Skeletal muscle satellite cell (primary cell): ENCODE results near the gene TEAD4.

Source experiments
- H3K27me3 ChIP-seq: 2 replicates; pipeline ENCODE4 v1.7.0; 2013; ENCODE audit warnings: low read length; ENCODE audit not compliant: control insufficient read depth, insufficient read depth
- H3K36me3 ChIP-seq: 2 replicates; pipeline ENCODE4 v1.7.0; 2013; ENCODE audit warnings: mild to moderate bottlenecking, control low read depth, low read length; ENCODE audit not compliant: insufficient read depth
- H3K4me1 ChIP-seq: 2 replicates; pipeline ENCODE4 v1.7.0; 2013; ENCODE audit warnings: low read length; ENCODE audit not compliant: control insufficient read depth, insufficient read depth
- H3K4me2 ChIP-seq: 2 replicates; pipeline ENCODE4 v1.7.0; 2013; ENCODE audit warnings: mild to moderate bottlenecking, low read length
- H3K4me3 ChIP-seq: 2 replicates; pipeline ENCODE4 v1.7.0; 2013; ENCODE audit warnings: low read length
- H3K9ac ChIP-seq: 2 replicates; pipeline ENCODE4 v1.7.0; 2013; ENCODE audit warnings: mild to moderate bottlenecking, low read depth, low read length, moderate library complexity
- H3K9me3 ChIP-seq: replicated peaks from 2 replicates; pipeline ENCODE4 v1.7.0; 2013; ENCODE audit warnings: mild to moderate bottlenecking, control low read depth, low read length

The TEAD4 gene

GRCh38 chr12:3019005-3019680 lies 59.9 kb downstream of the TEAD4 start:
- Histone ChIP-seq H3K4me3 (no peak overlapping the region), H3K4me2 (no peak overlapping the region), H3K4me1 (peaks cover 11% of the 10 kb centered on the region), H3K27me3 (no peaks in the 10 kb centered on the region), H3K9me3 (no peaks in the 10 kb centered on the region), H3K36me3 (peaks cover 54% of the 10 kb centered on the region), H3K9ac (no peak overlapping the region)

GRCh38 chr12:3020399-3020798 lies 61.2 kb downstream of the TEAD4 start:
- Histone ChIP-seq H3K9ac (no peak overlapping the region), H3K4me1 (no peaks in the 10 kb centered on the region), H3K4me2 (no peak overlapping the region), H3K36me3 (peaks cover 50% of the 10 kb centered on the region), H3K9me3 (no peaks in the 10 kb centered on the region), H3K27me3 (no peaks in the 10 kb centered on the region), H3K4me3 (no peak overlapping the region)

GRCh38 chr12:3020850-3021435 lies 61.7 kb downstream of the TEAD4 start:
- Histone ChIP-seq H3K9me3 (no peaks in the 10 kb centered on the region), H3K4me1 (no peaks in the 10 kb centered on the region), H3K4me2 (no peak overlapping the region), H3K36me3 (peaks cover 54% of the 10 kb centered on the region), H3K27me3 (no peaks in the 10 kb centered on the region), H3K4me3 (no peak overlapping the region), H3K9ac (no peak overlapping the region)

GRCh38 chr12:3022411-3022810 lies 63.2 kb downstream of the TEAD4 start:
- H3K9me3 ChIP-seq = no peaks in the 10 kb centered on the region
- no peaks in the 10 kb centered on the region for H3K27me3 ChIP-seq
- H3K36me3 ChIP-seq = peaks cover 54% of the 10 kb centered on the region
- no peak overlapping the region for H3K4me3 ChIP-seq
- H3K4me1 ChIP-seq = no peaks in the 10 kb centered on the region
- H3K4me2 ChIP-seq = no peak overlapping the region
- no peak overlapping the region for H3K9ac ChIP-seq

- H3K36me3 ChIP-seq = peaks cover 54% of the 10 kb centered on the region
- no peaks in the 10 kb centered on the region for H3K9me3 ChIP-seq
- no peak overlapping the region for H3K9ac ChIP-seq
- no peak overlapping the region for H3K4me3 ChIP-seq
- H3K27me3 ChIP-seq = no peaks in the 10 kb centered on the region
- H3K4me2 ChIP-seq = no peak overlapping the region
- H3K4me1 ChIP-seq = no peaks in the 10 kb centered on the region
Observed at GRCh38 chr12:3022961-3023360, 63.8 kb downstream of the TEAD4 start.

- Histone ChIP-seq H3K4me2 (no peak overlapping the region), H3K36me3 (peaks cover 34% of the 10 kb centered on the region), H3K27me3 (no peaks in the 10 kb centered on the region), H3K9ac (no peak overlapping the region), H3K9me3 (no peaks in the 10 kb centered on the region), H3K4me1 (peaks cover 24% of the 10 kb centered on the region), H3K4me3 (no peak overlapping the region)
Observed at GRCh38 chr12:3028108-3028507, 68.9 kb downstream of the TEAD4 start.

GRCh38 chr12:3030821-3031429 lies 71.7 kb downstream of the TEAD4 start:
- H3K4me1 ChIP-seq = peaks cover 37% of the 10 kb centered on the region
- H3K36me3 ChIP-seq = peaks cover 25% of the 10 kb centered on the region
- no peak overlapping the region for H3K4me2 ChIP-seq
- H3K9ac ChIP-seq = no peak overlapping the region
- H3K27me3 ChIP-seq = no peaks in the 10 kb centered on the region
- H3K9me3 ChIP-seq = no peaks in the 10 kb centered on the region
- H3K4me3 ChIP-seq = no peak overlapping the region

- no peaks in the 10 kb centered on the region for H3K27me3 ChIP-seq
- peaks cover 17% of the 10 kb centered on the region for H3K36me3 ChIP-seq
- H3K9ac ChIP-seq = no peak overlapping the region
- no peak overlapping the region for H3K4me3 ChIP-seq
- H3K9me3 ChIP-seq = no peaks in the 10 kb centered on the region
- H3K4me1 ChIP-seq = peaks cover 37% of the 10 kb centered on the region
- H3K4me2 ChIP-seq = no peak overlapping the region
Observed at GRCh38 chr12:3032161-3032560, 73.0 kb downstream of the TEAD4 start.

GRCh38 chr12:3032770-3033538 lies 73.8 kb downstream of the TEAD4 start:
- Histone ChIP-seq H3K27me3 (no peaks in the 10 kb centered on the region), H3K9ac (peak overlapping the region; percentile 52), H3K9me3 (no peaks in the 10 kb centered on the region), H3K4me3 (no peak overlapping the region), H3K36me3 (peaks cover 20% of the 10 kb centered on the region), H3K4me1 (peaks cover 37% of the 10 kb centered on the region), H3K4me2 (no peak overlapping the region)

GRCh38 chr12:3033539-3033867 lies 74.3 kb downstream of the TEAD4 start:
- H3K4me3 ChIP-seq = no peak overlapping the region

GRCh38 chr12:3034067-3034750 lies 75.0 kb downstream of the TEAD4 start:
- Histone ChIP-seq H3K36me3 (peaks cover 28% of the 10 kb centered on the region), H3K27me3 (no peaks in the 10 kb centered on the region), H3K4me3 (no peak overlapping the region), H3K4me2 (peak overlapping the region; percentile 56), H3K4me1 (peaks cover 37% of the 10 kb centered on the region), H3K9me3 (no peaks in the 10 kb centered on the region), H3K9ac (peak overlapping the region; percentile 18)

More at GRCh38 chr12:3033539-3033867, 74.3 kb downstream of the TEAD4 start:
- no peaks in the 10 kb centered on the region for H3K9me3 ChIP-seq
- H3K4me1 ChIP-seq = peaks cover 37% of the 10 kb centered on the region
- H3K9ac ChIP-seq = peak overlapping the region; percentile 52
- H3K27me3 ChIP-seq = no peaks in the 10 kb centered on the region
- peaks cover 25% of the 10 kb centered on the region for H3K36me3 ChIP-seq
- peak overlapping the region; percentile 56 for H3K4me2 ChIP-seq
